KMS-11 (cell line): ENCODE measurements around the gene SLAMF9.

ENCODE experiments used
- H2AFZ ChIP-seq: fragments of 200-600 bp; sonication (generic); 2 replicates; pipeline ENCODE4 v1.6.1; 2016; ENCODE audit warnings: antibody characterized with exemption, mixed run types, low read depth
- H3K27ac ChIP-seq: fragments of 200-600 bp; sonication (generic); 2 replicates; pipeline ENCODE4 v1.6.1; 2016; ENCODE audit warnings: mild to moderate bottlenecking, mixed run types
- H3K27me3 ChIP-seq: fragments of 200-600 bp; sonication (generic); 2 replicates; pipeline ENCODE4 v1.6.1; 2017; ENCODE audit warnings: mild to moderate bottlenecking, low read depth, mixed run types, moderate library complexity; ENCODE audit not compliant: insufficient read depth
- H3K36me3 ChIP-seq: fragments of 200-600 bp; sonication (generic); 2 replicates; pipeline ENCODE4 v1.6.1; 2017; ENCODE audit warnings: mild to moderate bottlenecking, mixed run types; ENCODE audit not compliant: insufficient read depth
- H3K4me1 ChIP-seq: fragments of 200-600 bp; sonication (generic); 2 replicates; pipeline ENCODE4 v1.6.1; 2016; ENCODE audit warnings: mild to moderate bottlenecking, low read depth, mixed run types; ENCODE audit not compliant: poor library complexity, severe bottlenecking
- H3K4me2 ChIP-seq: fragments of 200-600 bp; sonication (generic); 2 replicates; pipeline ENCODE4 v1.7.0; 2016; ENCODE audit warnings: mild to moderate bottlenecking, mixed run types
- H3K4me3 ChIP-seq: fragments of 200-600 bp; sonication (generic); IDR thresholded peaks from 2 replicates; pipeline ENCODE4 v1.6.1; 2017; ENCODE audit warnings: low read depth, low read length, mixed read lengths; ENCODE audit not compliant: insufficient read depth
- H3K79me2 ChIP-seq: fragments of 200-600 bp; sonication (generic); 2 replicates; pipeline ENCODE4 v1.6.1; 2016; ENCODE audit warnings: low read depth, mixed run types; ENCODE audit not compliant: insufficient read depth
- H3K9ac ChIP-seq: fragments of 200-600 bp; sonication (generic); 2 replicates; pipeline ENCODE4 v1.6.1; 2016; ENCODE audit warnings: mild to moderate bottlenecking, mixed run types
- H4K20me1 ChIP-seq: fragments of 200-600 bp; sonication (generic); 2 replicates; pipeline ENCODE4 v1.6.1; 2016; ENCODE audit warnings: mild to moderate bottlenecking, mixed run types; ENCODE audit not compliant: insufficient read depth
- CTCF ChIP-seq: fragments of 200-600 bp; sonication (generic); conservative IDR thresholded peaks from 2 replicates; pipeline ENCODE4 v1.6.1; 2017; ENCODE audit warnings: low read depth, mild to moderate bottlenecking, antibody characterized with exemption, low read length, moderate library complexity, mixed read lengths

The SLAMF9 gene

GRCh38 chr1:159959451-159959850, 5.4 kb upstream of the SLAMF9 start:
- no peak overlapping the region for H2AFZ ChIP-seq
- no peaks in the 10 kb centered on the region for H4K20me1 ChIP-seq
- H3K27me3 ChIP-seq, result peaks cover under 1% of the 10 kb centered on the region; the same call in 1 of the 2 replicates
- no peak overlapping the region for H3K27ac ChIP-seq
- H3K4me3 ChIP-seq, result no peak overlapping the region
- no peaks in the 10 kb centered on the region for H3K79me2 ChIP-seq
- no peak overlapping the region for H3K9ac ChIP-seq
- no peaks in the 10 kb centered on the region for H3K4me1 ChIP-seq
- no peak overlapping the region for H3K4me2 ChIP-seq
- no peak for TF ChIP-seq CTCF
- no peaks in the 10 kb centered on the region for H3K36me3 ChIP-seq

GRCh38 chr1:159958719-159959380, 4.8 kb upstream of the SLAMF9 start:
- Histone ChIP-seq H4K20me1 (no peaks in the 10 kb centered on the region), H3K4me1 (no peaks in the 10 kb centered on the region), H3K9ac (no peak overlapping the region), H3K79me2 (no peaks in the 10 kb centered on the region), H3K36me3 (no peaks in the 10 kb centered on the region), H3K27ac (no peak overlapping the region), H3K4me3 (no peak overlapping the region), H2AFZ (no peak overlapping the region), H3K4me2 (no peak overlapping the region), H3K27me3 (peaks cover 4% of the 10 kb centered on the region; the same call in 1 of the 2 replicates)
- TF ChIP-seq CTCF, result no peak

GRCh38 chr1:159957824-159958268, 3.8 kb upstream of the SLAMF9 start:
- no peak overlapping the region for H3K27ac ChIP-seq
- TF ChIP-seq CTCF, result no peak
- no peak overlapping the region for H3K4me2 ChIP-seq
- H3K4me3 ChIP-seq, result no peak overlapping the region
- peaks cover 4% of the 10 kb centered on the region; the same call in 1 of the 2 replicates for H3K27me3 ChIP-seq
- no peak overlapping the region for H3K9ac ChIP-seq
- H3K79me2 ChIP-seq, result no peaks in the 10 kb centered on the region
- no peaks in the 10 kb centered on the region for H4K20me1 ChIP-seq
- no peaks in the 10 kb centered on the region for H3K36me3 ChIP-seq
- no peak overlapping the region for H2AFZ ChIP-seq
- no peaks in the 10 kb centered on the region for H3K4me1 ChIP-seq

GRCh38 chr1:159955456-159955855, 1.4 kb upstream of the SLAMF9 start:
- no peak overlapping the region for H3K27ac ChIP-seq
- H3K4me3 ChIP-seq, result no peak overlapping the region
- no peak for TF ChIP-seq CTCF

More at GRCh38 chr1:159955456-159955855, 1.4 kb upstream of the SLAMF9 start:
- no peaks in the 10 kb centered on the region for H3K4me1 ChIP-seq
- no peaks in the 10 kb centered on the region for H3K79me2 ChIP-seq
- H4K20me1 ChIP-seq, result no peaks in the 10 kb centered on the region
- no peak overlapping the region for H3K4me2 ChIP-seq
- H2AFZ ChIP-seq, result no peak overlapping the region
- H3K9ac ChIP-seq, result no peak overlapping the region
- no peaks in the 10 kb centered on the region for H3K36me3 ChIP-seq
- peaks cover 4% of the 10 kb centered on the region; the same call in 1 of the 2 replicates for H3K27me3 ChIP-seq
